Kidney capillary endothelial cell (primary cell): Measurements from ENCODE around the gene TBX3.

ENCODE experiments used
- DNase-seq: peaks from one replicate; pipeline ENCODE4 v3.0.0-alpha.2; 2018; ENCODE audit warnings: low spot score

TBX3 gene

GRCh38 chr12:114696443-114697242, 12.7 kb upstream of the TBX3 start:
- DNase-seq: no peak

DNA sequence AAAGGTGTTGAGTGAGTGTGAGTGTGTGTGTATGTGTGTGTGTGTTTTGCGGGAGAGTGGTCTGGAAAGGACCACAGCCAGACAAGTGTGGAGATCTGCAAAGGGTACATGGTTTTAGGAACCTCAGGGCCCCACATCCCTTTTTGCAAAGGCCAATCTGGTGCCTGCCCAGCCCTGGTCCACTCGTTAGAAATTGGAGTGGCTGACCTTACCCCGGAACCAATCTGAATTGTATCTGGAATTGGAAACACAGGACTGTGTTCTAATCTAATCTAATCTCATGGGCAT, 11.3 kb upstream of the TBX3 start:
- no peak for DNase-seq

- no peak for DNase-seq
Measured at GRCh38 chr12:114694436-114695304, 10.7 kb upstream of the TBX3 start.

GRCh38 chr12:114693532-114693931, 9.6 kb upstream of the TBX3 start:
- DNase-seq: no peak

- no peak for DNase-seq
Measured at GRCh38 chr12:114693059-114693531, 9.1 kb upstream of the TBX3 start.

DNA sequence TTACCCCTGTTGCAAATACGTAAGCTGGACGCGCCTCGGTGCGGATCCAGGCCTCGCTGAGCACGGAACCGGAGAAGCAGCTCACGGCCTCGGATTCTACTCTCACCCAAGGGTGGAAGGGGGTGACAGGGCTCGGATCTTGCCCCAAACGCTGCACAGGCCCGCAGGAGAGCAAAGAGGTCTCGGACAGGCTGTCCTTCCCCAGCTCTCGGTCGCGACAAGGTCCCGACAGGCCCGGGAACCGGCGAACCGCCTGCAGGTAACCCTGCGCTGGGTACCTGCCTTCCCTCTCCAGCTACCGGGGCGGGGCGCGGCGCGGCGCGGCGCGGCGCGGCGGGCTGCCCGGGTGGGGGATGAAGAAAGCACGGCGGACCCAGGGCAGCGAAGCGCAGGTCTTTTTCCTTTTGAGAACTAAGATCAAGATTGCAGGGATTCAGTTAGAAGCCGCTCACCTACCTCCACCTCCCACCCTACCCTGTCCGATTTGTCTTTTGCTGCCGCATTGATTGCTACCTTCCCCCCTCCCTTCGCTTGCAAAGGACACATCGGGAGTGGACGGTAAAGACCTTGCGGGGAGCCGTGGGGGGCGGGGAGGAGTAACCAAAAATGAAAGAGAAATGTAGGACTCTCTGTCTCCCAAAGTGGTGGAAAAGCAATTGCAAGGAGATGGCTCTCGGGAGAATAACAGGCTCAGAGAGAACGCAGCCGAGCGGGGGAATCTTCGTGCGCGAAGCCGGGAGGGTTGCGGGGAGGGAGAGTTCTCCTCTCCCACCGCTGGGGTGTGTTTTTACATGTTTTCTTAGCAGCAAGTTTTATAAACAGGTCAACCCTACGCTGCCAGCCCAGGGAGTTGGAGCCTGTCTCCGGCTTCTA, 8.4 kb upstream of the TBX3 start:
- no peak for DNase-seq

GRCh38 chr12:114691763-114692185, 7.8 kb upstream of the TBX3 start:
- DNase-seq: no peak

DNA sequence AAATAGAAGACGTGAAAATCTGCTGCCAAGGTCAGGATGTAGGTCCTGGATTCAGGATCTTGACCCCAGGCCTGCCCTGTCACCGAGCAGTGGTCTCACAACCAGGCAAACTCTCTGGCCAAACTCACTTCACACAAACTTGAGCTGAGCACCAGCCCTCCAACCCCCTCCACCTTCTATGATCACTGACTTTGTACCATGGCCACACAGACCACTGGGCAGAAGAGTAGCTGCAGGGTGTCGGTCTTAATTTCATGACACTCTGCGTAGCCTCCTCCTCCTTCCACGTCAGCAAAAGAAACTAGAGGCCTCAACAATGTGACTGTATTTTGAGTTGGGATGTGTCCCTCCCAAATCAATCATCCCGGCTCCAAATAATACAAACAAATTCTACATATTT, 7.2 kb upstream of the TBX3 start:
- no peak for DNase-seq

DNA sequence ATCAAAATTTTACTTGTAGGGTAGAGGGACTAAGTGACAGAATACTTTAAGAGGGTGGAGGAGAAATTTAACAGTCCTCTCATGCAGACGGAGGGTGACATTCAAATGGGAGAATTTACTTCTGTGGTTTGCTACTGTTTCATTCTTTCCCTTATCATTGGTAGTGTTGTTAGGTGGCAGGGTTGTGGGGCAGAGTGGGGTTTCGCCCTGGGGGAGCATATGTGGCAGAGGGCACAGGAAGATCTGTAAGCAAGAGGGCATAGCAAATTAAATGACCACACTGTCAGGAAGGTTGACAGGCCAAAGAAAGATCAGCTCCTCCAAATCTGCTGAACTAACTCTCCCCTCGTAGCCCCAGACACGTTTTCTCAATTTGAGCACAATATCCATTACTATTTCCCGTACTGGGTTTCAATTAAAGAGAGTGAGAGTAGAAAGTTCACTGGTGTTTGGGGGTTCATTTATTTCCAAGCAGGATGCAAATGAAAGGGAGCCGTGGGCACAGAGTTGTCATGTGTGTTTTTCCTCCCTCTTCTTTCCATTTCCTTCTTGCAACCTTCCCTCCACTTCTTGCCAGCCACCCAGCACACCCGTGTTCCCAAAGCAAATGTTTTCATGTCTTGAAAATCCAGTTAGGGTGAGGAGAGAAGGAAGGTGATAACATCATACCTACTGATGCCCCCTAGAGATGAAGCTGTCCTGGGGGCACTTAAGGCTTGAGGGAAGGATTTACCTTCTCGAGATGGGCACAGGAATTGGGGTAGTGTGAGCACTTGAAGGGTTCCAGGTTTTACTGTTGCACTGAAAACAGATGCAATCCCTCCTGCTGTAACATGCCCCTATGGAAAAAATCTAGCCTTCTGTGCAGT, 6.5 kb upstream of the TBX3 start:
- no peak for DNase-seq

DNA sequence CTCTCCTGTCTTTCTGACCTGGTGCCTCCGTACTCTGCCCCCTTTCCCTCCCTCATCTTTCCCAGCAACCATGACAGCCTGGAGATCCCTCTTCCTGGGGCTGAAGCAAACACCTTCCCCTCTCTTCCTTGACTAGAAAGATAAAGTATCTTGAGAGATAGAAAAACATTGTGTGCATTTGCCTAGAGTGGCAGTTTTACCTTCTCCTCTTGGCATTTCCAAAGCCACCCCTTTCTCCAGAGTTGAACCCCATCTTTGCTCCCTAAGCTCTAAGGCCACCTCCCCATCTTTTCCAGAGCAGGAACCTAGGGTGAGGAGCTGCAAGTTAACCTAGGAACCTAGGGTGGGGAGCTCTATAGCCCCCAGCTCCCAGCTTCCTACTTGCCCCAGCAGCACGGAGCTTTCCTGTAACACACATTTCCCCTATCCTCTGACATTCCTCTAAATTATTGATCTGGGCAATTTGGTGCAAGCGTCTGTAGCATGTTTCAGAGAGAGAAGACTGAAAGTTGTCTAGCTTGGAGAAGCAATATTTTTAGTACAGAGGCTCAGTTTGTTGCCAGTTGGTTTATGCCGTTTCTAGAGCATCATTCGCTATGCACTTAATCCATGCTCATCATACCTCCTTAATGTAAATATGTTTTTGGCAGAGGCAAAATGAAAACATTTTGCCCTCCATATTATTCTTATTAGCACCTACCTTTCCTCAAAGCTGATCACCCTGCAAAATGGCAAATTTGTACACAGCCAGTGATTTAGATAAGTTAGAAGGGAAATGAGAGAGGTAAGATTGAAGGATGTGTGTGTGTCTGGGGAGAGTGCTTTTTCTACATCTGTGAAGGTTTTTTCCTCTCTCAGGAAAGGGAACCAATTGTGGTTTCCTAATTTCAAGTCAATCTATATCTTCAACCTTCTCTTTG, 5.4 kb upstream of the TBX3 start:
- DNase-seq: no peak

GRCh38 chr12:114688256-114688845, 4.4 kb upstream of the TBX3 start:
- DNase-seq: no peak

DNA sequence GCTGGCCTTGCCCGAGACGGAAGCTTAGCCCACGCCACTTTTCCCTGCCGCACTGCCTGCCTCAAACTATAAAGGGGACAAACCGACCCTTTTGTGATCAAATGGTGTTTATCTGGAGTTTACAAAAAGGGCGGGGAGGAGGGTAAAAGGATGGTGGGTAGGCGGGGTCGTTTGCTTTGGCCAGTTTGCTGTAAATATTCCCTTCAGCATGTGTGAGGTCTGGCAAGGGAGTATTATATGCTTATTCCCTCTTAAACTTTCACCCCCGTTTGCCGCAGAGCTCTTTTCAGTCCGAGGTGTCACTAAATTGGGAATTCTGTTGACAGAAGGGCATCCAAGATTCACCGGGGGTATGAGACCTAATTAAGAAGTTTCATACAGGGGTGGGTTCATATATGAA, 3.8 kb upstream of the TBX3 start:
- DNase-seq: no peak

GRCh38 chr12:114686773-114687500, 3.0 kb upstream of the TBX3 start:
- DNase-seq: no peak

DNA sequence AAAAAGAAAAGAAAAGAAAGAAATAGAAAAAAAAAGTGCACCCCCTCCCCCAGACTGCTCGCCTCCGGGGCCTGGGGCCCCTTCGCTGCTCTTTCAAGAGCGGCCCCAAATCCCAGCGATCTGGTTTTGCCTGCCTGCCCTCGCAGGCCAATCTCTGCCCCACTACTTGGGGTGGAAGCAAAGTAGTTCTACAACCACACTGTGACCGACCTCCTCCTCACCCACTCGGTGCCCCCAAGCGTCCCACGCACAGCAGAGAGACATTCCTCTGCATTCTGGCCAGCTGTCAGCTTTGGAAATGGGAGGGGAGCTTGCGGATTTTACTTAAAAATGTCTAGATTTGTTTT, 2.4 kb upstream of the TBX3 start:
- DNase-seq: no peak

- no peak for DNase-seq
Measured at GRCh38 chr12:114685869-114686268, 1.9 kb upstream of the TBX3 start.

- no peak for DNase-seq
Measured at GRCh38 chr12:114685320-114685781, 1.4 kb upstream of the TBX3 start.

- no peak for DNase-seq
Measured at GRCh38 chr12:114684870-114685273, 897 bp upstream of the TBX3 start.

GRCh38 chr12:114683709-114684097, 272 bp downstream of the TBX3 start:
- DNase-seq: no peak
